B cell (primary cell): ENCODE results near the gene CTNNB1.

Experiments used
- CTCF ChIP-seq: fragments of 200-600 bp; IDR thresholded peaks from one replicate; pipeline ENCODE4 v1.8.0; 2022; ENCODE audit warnings: antibody characterized with exemption, mild to moderate bottlenecking
- EZH2 ChIP-seq: IDR thresholded peaks from 2 replicates; pipeline ENCODE4 v1.6.1; 2012; ENCODE audit warnings: borderline replicate concordance, low read depth, mild to moderate bottlenecking, moderate library complexity, low read length; ENCODE audit not compliant: insufficient read depth, poor library complexity, severe bottlenecking

GRCh38 chr3:41237907-41238306 lies 38.6 kb downstream of the CTNNB1 start:
- no peak for TF ChIP-seq CTCF
- TF ChIP-seq EZH2, result no peak
